Thymus (tissue), 11 donors: Measurements from ENCODE around the gene SPATA31C1. TPM values are rescaled to one million over a fixed set of nuclear protein-coding genes. Genes with fewer than 3 reads are reported as not detected.
A peak's percentile ranks its signal among the peaks of the same experiment; 100 is the strongest.
"Not testable (repeated sequence)": the region's sequence is repeated elsewhere in the genome, so short reads cannot be mapped to it uniquely, and the experiment has no call there.

Source experiments
- DNase-seq, 9 donors: peaks; one replicate each; pipeline ENCODE4 v3.0.0-alpha.2; 2013; ENCODE audit warnings: low spot score in 9 of 9, low read depth in 6 of 9, missing footprints in 1 of 9
- H3K27ac ChIP-seq, 2 donors: one replicate each; pipeline ENCODE4 v1.5.1; 2013; ENCODE audit warnings: control low read depth in 1 of 2, low read depth in 1 of 2, low read length in 1 of 2, mild to moderate bottlenecking in 1 of 2, moderate library complexity in 1 of 2
- H3K27me3 ChIP-seq, 2 donors: one replicate each; pipeline ENCODE4 v1.5.1; 2013; ENCODE audit warnings: low read length in 1 of 2; ENCODE audit not compliant: control insufficient read depth in 2 of 2, insufficient read depth in 1 of 2
- H3K36me3 ChIP-seq, 2 donors: one replicate each; pipeline ENCODE4 v1.5.1; 2013; ENCODE audit warnings: low read length in 1 of 2, mild to moderate bottlenecking in 1 of 2, moderate library complexity in 1 of 2; ENCODE audit not compliant: control insufficient read depth in 2 of 2, insufficient read depth in 2 of 2
- H3K4me1 ChIP-seq, 2 donors: one replicate each; pipeline ENCODE4 v1.5.1; 2013; ENCODE audit warnings: low read length in 2 of 2; ENCODE audit not compliant: control insufficient read depth in 2 of 2, insufficient read depth in 2 of 2
- H3K4me3 ChIP-seq, 2 donors: one replicate each; pipeline ENCODE4 v1.5.1; 2013; ENCODE audit warnings: low read length in 2 of 2, control low read depth in 1 of 2, mild to moderate bottlenecking in 1 of 2
- H3K9me3 ChIP-seq, 2 donors: one replicate each; pipeline ENCODE4 v1.5.1; 2013; ENCODE audit warnings: low read length in 1 of 2, mild to moderate bottlenecking in 1 of 2; ENCODE audit not compliant: control insufficient read depth in 2 of 2, insufficient read depth in 1 of 2
- WGBS: extraction: QIAGEN DNeasy Blood & Tissue Kit; methylation state at CpG from one replicate; pipeline ENCODE4 v1.1.7; 2013; 5-methylcytosine and 5-hydroxymethylcytosine counted together
- polyA plus RNA-seq: library from polyadenylated mRNA; stranded (reverse); fragments of 200-250 nt; gene quantifications from one replicate; pipeline ENCODE4 v1.2.3, GENCODE V29; 2013
- total RNA-seq: library from RNA; stranded (reverse); fragments of 120-200 nt; gene quantifications from one replicate; pipeline ENCODE4 v1.2.4, GENCODE V29; 2013
- donor health status: healthy.

Gene SPATA31C1
- total and polyA plus RNA-seq, 2 donors = not detected

- H3K27ac ChIP-seq, H3K9me3 ChIP-seq, H3K36me3 ChIP-seq, H3K27me3 ChIP-seq, H3K4me3 ChIP-seq, DNase-seq, H3K4me1 ChIP-seq: not testable (repeated sequence)
- 89% methylated on average over 8 of the region's 8 CpGs for WGBS
Observed at GRCh38 chr9:87921561-87921960, 3.8 kb downstream of the SPATA31C1 start.

DNA sequence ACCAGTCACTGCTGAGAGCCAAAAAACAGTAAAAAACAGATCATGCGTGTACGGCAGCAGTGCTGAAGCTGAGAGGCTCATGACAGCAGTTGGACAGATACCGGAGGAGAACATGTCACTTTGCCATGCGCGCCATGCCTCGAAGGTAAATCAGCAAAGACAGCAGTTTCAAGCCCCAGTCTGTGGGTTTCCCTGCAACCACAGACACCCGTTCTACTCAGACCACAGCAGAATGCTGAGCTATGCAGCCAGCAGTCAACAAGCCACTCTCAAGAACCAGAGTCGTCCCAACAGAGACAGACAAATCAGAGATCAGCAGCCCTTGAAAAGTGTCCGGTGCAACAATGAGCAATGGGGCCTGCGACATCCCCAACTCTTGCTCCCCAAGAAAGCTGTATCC, 5.2 kb downstream of the SPATA31C1 start:
- H3K4me1 ChIP-seq, H3K4me3 ChIP-seq, H3K27me3 ChIP-seq, H3K9me3 ChIP-seq, H3K36me3 ChIP-seq, H3K27ac ChIP-seq: not testable (repeated sequence)
- 12% methylated on average over 10 of the region's 10 CpGs for WGBS
- peak in 2 of 9 donors; percentile 21 to 26 for DNase-seq

DNA sequence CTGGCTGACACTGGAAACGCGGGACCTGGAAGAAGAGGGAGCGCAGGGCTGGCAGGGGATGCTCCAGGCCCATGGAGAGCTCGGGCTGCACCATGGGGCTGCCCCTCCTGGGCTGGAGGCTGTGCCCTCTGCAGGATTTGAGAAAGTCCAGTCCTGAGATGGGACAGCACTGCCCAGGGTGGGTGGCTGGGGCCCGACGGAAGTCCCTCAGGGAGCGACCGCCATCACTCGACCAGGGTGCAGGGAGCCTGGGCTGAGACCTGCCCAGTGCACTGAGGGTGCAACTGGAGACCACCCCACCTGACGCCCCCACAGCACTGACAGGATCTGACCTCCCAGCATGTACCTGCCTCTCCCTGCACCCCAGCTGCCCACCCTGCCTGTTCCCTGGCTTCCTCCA, 7.1 kb downstream of the SPATA31C1 start:
- 99% methylated on average over 10 of the region's 10 CpGs for WGBS
- H3K4me3 ChIP-seq, H3K27me3 ChIP-seq, H3K27ac ChIP-seq, H3K36me3 ChIP-seq, H3K9me3 ChIP-seq, DNase-seq, H3K4me1 ChIP-seq: not testable (repeated sequence)

DNA sequence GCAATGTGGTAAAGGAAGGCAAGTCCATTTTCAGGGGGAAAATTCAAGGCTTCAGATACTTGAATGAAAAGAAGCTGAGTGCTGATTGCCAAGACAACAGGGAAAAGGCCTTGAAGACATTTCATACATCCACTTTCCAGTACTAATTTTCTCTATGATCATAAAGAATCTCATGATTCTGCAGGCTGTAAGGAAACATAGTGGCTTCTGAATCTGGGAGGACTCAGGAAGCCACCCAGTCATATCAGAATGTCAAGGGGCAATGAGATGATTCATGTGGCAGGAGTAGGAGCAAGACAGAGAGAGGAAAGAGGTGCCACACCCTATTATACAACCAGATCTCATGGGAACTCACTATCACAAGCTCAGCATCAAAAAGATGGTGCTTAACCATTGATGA, 11.4 kb downstream of the SPATA31C1 start:
- H3K27ac ChIP-seq, H3K4me3 ChIP-seq, H3K9me3 ChIP-seq, DNase-seq, H3K27me3 ChIP-seq, H3K4me1 ChIP-seq, H3K36me3 ChIP-seq: not testable (repeated sequence)

DNA sequence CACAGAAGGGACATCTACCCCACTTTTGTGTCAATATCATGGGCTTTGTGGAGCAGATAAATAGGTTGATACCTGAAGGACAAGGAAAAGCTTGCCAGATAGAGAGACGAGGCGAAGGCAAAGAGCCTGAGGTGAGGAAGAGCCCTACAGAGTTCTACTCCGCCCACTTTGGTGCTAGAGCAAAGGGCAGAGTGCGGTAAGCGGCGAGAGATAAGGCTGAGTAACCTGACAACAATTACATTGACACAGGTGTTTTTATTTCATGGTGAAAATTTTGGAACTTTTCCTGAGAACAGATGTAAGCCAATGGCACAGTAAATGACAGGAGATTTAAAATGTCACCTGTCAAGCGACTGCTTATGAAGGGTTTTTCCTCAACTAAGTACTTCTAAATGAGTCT, 16.7 kb downstream of the SPATA31C1 start:
- not testable (repeated sequence) for H3K4me3 ChIP-seq, H3K27me3 ChIP-seq, H3K9me3 ChIP-seq, H3K36me3 ChIP-seq, H3K27ac ChIP-seq, DNase-seq, H3K4me1 ChIP-seq
- 97% methylated on average over 7 of the region's 7 CpGs for WGBS

- H3K4me1 ChIP-seq, H3K27me3 ChIP-seq, H3K4me3 ChIP-seq, H3K27ac ChIP-seq, DNase-seq, H3K36me3 ChIP-seq, H3K9me3 ChIP-seq: not testable (repeated sequence)
- WGBS = 14% methylated on average over 12 of the region's 12 CpGs
Observed at GRCh38 chr9:87937352-87937751, 19.6 kb downstream of the SPATA31C1 start.

- WGBS = 8% methylated on average over 9 of the region's 9 CpGs
- DNase-seq, H3K27me3 ChIP-seq, H3K36me3 ChIP-seq, H3K4me3 ChIP-seq, H3K4me1 ChIP-seq, H3K9me3 ChIP-seq, H3K27ac ChIP-seq: not testable (repeated sequence)
Observed at GRCh38 chr9:87937918-87938317, 20.2 kb downstream of the SPATA31C1 start.

DNA sequence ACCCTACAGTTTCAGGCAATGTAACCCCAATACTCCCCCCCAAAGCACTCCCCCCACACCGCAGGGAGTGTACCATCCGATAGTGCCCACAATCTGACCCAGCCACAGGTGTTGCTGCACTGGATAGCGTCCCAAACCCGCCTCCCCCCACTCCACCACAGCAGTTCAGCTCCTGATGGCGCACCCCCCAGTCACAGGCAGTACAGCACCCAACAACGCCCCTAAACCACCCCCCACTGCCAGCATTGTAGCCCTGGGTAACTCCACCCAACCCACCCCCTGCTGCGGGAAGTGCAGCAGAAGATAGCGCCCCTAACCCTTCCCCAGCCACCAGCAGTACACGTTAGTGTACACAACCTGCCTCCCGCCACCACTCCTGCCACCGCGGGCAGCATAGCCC, 20.6 kb downstream of the SPATA31C1 start:
- 43% methylated on average over 10 of the region's 12 CpGs for WGBS
- H3K4me1 ChIP-seq, H3K27me3 ChIP-seq, H3K36me3 ChIP-seq, H3K4me3 ChIP-seq, DNase-seq, H3K27ac ChIP-seq, H3K9me3 ChIP-seq: not testable (repeated sequence)

DNA sequence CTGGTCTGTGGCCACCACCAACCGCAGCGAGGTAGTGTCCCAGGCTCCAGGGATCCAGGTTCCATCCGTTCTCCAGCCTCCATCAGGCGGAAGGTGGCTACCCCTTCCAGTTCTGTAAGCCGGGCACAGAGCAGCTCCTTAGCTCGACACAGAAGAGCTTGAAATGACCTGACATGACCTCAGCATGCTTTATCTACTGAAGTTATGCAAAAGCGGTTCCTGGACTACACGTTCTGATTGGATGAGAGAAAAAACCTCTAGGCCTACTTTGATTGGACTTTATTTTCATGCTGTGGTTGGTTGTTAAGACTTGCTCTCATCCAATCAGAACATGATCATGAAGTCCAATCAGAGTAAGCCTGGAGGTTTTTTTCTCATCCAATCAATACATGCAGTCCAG, 21.3 kb downstream of the SPATA31C1 start:
- WGBS = 95% methylated on average over 8 of the region's 8 CpGs
- H3K4me3 ChIP-seq, H3K27me3 ChIP-seq, H3K4me1 ChIP-seq, DNase-seq, H3K27ac ChIP-seq, H3K36me3 ChIP-seq, H3K9me3 ChIP-seq: not testable (repeated sequence)

DNA sequence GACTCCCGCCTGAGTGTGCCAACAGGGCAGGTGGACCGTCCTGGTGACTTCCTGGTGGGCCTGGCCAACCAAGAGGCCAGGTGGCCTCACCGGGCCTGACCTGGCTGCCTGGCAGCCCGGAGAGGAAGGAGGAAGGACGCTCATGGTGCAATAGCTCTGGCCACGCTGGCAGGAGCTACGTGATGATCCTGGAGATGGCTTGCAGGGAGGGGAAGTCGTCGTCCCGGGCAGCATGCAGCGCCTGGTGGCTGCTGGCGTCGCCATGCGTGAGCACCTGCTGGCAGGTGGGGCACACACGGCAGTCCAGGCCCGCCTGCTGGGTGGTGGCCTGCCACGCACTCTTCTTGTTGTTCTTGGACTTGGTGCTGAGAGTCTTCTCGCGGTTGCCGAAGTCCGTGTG, 26.3 kb downstream of the SPATA31C1 start:
- WGBS = 89% methylated on average over 21 of the region's 21 CpGs
- DNase-seq = no peak

More for the DNA sequence above, 26.3 kb downstream of the SPATA31C1 start:
- no peaks in the 10 kb centered on the region for H3K9me3 ChIP-seq
- H3K27ac ChIP-seq = no peak overlapping the region
- H3K4me3 ChIP-seq = no peak overlapping the region
- no peaks in the 10 kb centered on the region for H3K36me3 ChIP-seq
- no peaks in the 10 kb centered on the region for H3K4me1 ChIP-seq
- no peaks in the 10 kb centered on the region for H3K27me3 ChIP-seq
